ENCODE data around the gene EIF3D. TPM values are rescaled to one million over a fixed set of nuclear protein-coding genes. Genes with fewer than 3 reads are reported as not detected.
A peak's percentile ranks its signal among the peaks of the same experiment; 100 is the strongest.

EIF3D gene
- total and polyA plus RNA-seq, 2 of the 8 experiments (the other 6 are each of a cell fraction or from before 2014, with no cell fraction given), result 195 to 408 TPM

DNA sequence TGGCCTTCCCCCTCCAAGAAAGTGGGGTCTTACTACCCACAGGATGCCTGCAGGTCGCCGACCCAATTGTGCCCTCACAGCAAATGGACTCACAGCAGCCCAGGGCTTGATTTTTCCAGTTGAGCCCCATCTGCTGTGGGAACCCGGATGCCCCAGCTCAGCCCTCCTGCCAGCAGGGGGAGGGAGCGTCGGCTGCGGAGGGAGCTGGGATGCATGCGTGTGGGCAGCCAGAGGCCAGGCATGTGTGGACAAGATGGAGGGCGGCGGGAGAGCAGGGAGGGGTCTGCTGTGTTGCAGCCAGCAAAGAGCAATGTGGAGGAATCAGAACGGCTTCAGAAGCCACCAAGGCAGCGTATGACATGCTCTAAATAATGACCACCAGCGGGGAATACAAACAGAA is 41.0 kb upstream of the EIF3D start (continued):
- TF ChIP-seq NANOG (IDR thresholded peaks at IDR 0.05; ENCODE audit: insufficient read depth, low read depth, low read length, poor library complexity, severe bottlenecking) (no peak), BACH1 (IDR thresholded peaks at IDR 0.05; ENCODE audit: low read length) (no peak), JUN (IDR thresholded peaks at IDR 0.05; ENCODE audit: low read depth, low read length) (no peak), CBX8 (IDR thresholded peaks at IDR 0.05; ENCODE audit: borderline replicate concordance, low read depth, low read length) (no peak), EGR1 (IDR thresholded peaks at IDR 0.05; ENCODE audit: borderline replicate concordance, low read depth, low read length) (no peak), SIN3A (conservative IDR thresholded peaks at IDR 0.05 in 1 of 2, IDR thresholded peaks at IDR 0.05 in 1 of 2; ENCODE audit: low read depth in 1 of 2, low read length in 2 of 2) (no peak), SIX5 (IDR thresholded peaks at IDR 0.05; ENCODE audit: low read depth, low read length) (no peak), CHD7 (IDR thresholded peaks at IDR 0.05; ENCODE audit: insufficient replicate concordance, low read length) (no peak), SP1 (IDR thresholded peaks at IDR 0.05; ENCODE audit: low read depth, low read length) (no peak)
- TF ChIP-seq, protein P1, sequence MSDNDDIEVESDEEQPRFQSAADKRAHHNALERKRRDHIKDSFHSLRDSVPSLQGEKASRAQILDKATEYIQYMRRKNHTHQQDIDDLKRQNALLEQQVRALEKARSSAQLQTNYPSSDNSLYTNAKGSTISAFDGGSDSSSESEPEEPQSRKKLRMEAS (IDR thresholded peaks at IDR 0.05), result peak; percentile 89
- TF ChIP-seq, protein P2, sequence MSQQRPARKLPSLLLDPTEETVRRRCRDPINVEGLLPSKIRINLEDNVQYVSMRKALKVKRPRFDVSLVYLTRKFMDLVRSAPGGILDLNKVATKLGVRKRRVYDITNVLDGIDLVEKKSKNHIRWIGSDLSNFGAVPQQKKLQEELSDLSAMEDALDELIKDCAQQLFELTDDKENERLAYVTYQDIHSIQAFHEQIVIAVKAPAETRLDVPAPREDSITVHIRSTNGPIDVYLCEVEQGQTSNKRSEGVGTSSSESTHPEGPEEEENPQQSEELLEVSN (IDR thresholded peaks at IDR 0.05), result peak; percentile 83
